Posterior cingulate gyrus (tissue), 11 donors: Measurements from ENCODE around the gene NCKIPSD.
"Not testable (repeated sequence)": the region's sequence is repeated elsewhere in the genome, so short reads cannot be mapped to it uniquely, and the experiment has no call there.

Source experiments
- DNase-seq, 10 donors: peaks; one replicate each; pipeline versions ENCODE4 v3.0.0 to v3.0.0-alpha.2; 2020 to 2021; ENCODE audit warnings: mixed read lengths in 3 of 10
- intact Hi-C: fragments of 100-400 bp; cut with DNase I; formaldehyde crosslinking; loops from one replicate; pipeline ENCODE4 v1.15.1; 2023

NCKIPSD gene

GRCh38 chr3:48685603-48686511 is at the start of gene NCKIPSD:
NCKIPSD (minus strand) TSS chr3:48685915; CDS start chr3:48685807, 108 bp downstream.
- DNase-seq = peak; percentile 79 to 98 (median 85)
- intact Hi-C loops = loop anchor here (2.0 kb wide), 1 partner anchor 55 kb away; no protein-coding TSS in a partner anchor

GRCh38 chr3:48735075-48735767 is 49.5 kb upstream of the NCKIPSD start:
- intact Hi-C loops = not testable (repeated sequence)
- peak in 1 of 10 donors; percentile 10 for DNase-seq

GRCh38 chr3:48734541-48734940 is 48.8 kb upstream of the NCKIPSD start:
- DNase-seq = peak in 1 of 10 donors; percentile 37
- intact Hi-C loops = not testable (repeated sequence)

- intact Hi-C loops = not testable (repeated sequence)
- DNase-seq = peak in 1 of 10 donors; percentile 37
Measured at GRCh38 chr3:48733752-48734518, 48.2 kb upstream of the NCKIPSD start.

- intact Hi-C loops = no loop called here
- DNase-seq = no peak
Measured at GRCh38 chr3:48727511-48727910, 41.8 kb upstream of the NCKIPSD start.

GRCh38 chr3:48725185-48725855 is 39.6 kb upstream of the NCKIPSD start:
- intact Hi-C loops, DNase-seq: not testable (repeated sequence)

- peak in 2 of 10 donors; percentile 2 to 14 for DNase-seq
- intact Hi-C loops = no loop called here
Measured at GRCh38 chr3:48723725-48724124, 38.0 kb upstream of the NCKIPSD start.

GRCh38 chr3:48723293-48723692 is 37.6 kb upstream of the NCKIPSD start:
- intact Hi-C loops, DNase-seq: not testable (repeated sequence)

GRCh38 chr3:48716982-48717746 is 31.4 kb upstream of the NCKIPSD start, which contains the start of gene IP6K2:
IP6K2 (minus strand) TSS chr3:48717221; CDS start chr3:48695291, 21,930 bp downstream.
- DNase-seq = peak; percentile 98 to 100 (median 99)
- intact Hi-C loops = no loop called here

- intact Hi-C loops = no loop called here
- DNase-seq = peak in 3 of 10 donors; percentile 18 to 80 (median 59)
Measured at GRCh38 chr3:48716508-48716981, 30.8 kb upstream of the NCKIPSD start.

GRCh38 chr3:48715174-48715800 is 29.6 kb upstream of the NCKIPSD start:
- DNase-seq = peak in 1 of 10 donors; percentile 29
- intact Hi-C loops = no loop called here

- intact Hi-C loops = no loop called here
- peak in 1 of 10 donors; percentile 10 for DNase-seq
Measured at GRCh38 chr3:48711727-48712126, 26.0 kb upstream of the NCKIPSD start.

GRCh38 chr3:48709051-48709461 is 23.3 kb upstream of the NCKIPSD start:
- peak in 1 of 10 donors; percentile 63 for DNase-seq
- intact Hi-C loops = no loop called here

- peak in 1 of 10 donors; percentile 3 for DNase-seq
Measured at GRCh38 chr3:48708481-48708889, 22.8 kb upstream of the NCKIPSD start.

GRCh38 chr3:48707157-48707556 is 21.4 kb upstream of the NCKIPSD start:
- DNase-seq = no peak
- intact Hi-C loops = no loop called here

More at GRCh38 chr3:48708481-48708889, 22.8 kb upstream of the NCKIPSD start:
- intact Hi-C loops = no loop called here

GRCh38 chr3:48702320-48702920 is 16.7 kb upstream of the NCKIPSD start:
- peak in 2 of 10 donors; percentile 6 for DNase-seq
- intact Hi-C loops = no loop called here

GRCh38 chr3:48700731-48701405 is 15.2 kb upstream of the NCKIPSD start:
- intact Hi-C loops = no loop called here
- DNase-seq = peak in 1 of 10 donors; percentile 16
